Thoracic aorta (tissue), 2 donors: ENCODE measurements around the gene VAMP1. TPM values are rescaled to one million over a fixed set of nuclear protein-coding genes. Genes with fewer than 3 reads are reported as not detected.

Source experiments
- ATAC-seq: fragments of 150-250 bp; one replicate; pipeline ENCODE4 v1.8.0; 2017; ENCODE audit warnings: low read depth; ENCODE audit not compliant: insufficient number of reproducible peaks, low FRiP score
- DNase-seq: peaks from one replicate; pipeline ENCODE4 v3.0.0-alpha.2; 2020; ENCODE audit warnings: low spot score
- H3K27ac ChIP-seq, 2 donors: fragments of 200-600 bp; sonication (generic); 1 replicate in 1 of 2; 2 replicates in 1 of 2; pipeline ENCODE4 v1.5.1; 2016; ENCODE audit warnings: mild to moderate bottlenecking in 2 of 2, moderate library complexity in 2 of 2
- H3K27me3 ChIP-seq: fragments of 200-600 bp; sonication (generic); replicated peaks from 2 replicates; pipeline ENCODE4 v1.6.0; 2016; ENCODE audit warnings: mild to moderate bottlenecking; ENCODE audit not compliant: insufficient read depth
- H3K36me3 ChIP-seq: fragments of 200-600 bp; sonication (generic); one replicate; pipeline ENCODE4 v1.5.1; 2016
- H3K4me1 ChIP-seq, 2 donors: fragments of 200-600 bp; sonication (generic); 1 replicate in 1 of 2; 2 replicates in 1 of 2; pipeline versions ENCODE4 v1.5.1 to v1.6.0; 2016; ENCODE audit warnings: low read depth in 2 of 2, mild to moderate bottlenecking in 1 of 2; ENCODE audit not compliant: control insufficient read depth in 1 of 2
- H3K4me3 ChIP-seq: fragments of 200-600 bp; sonication (generic); 2 replicates; pipeline ENCODE4 v1.5.1; 2016; ENCODE audit warnings: mild to moderate bottlenecking
- H3K9me3 ChIP-seq: fragments of 200-600 bp; sonication (generic); 2 replicates; pipeline ENCODE4 v1.5.1; 2016
- CTCF ChIP-seq: fragments of 200-600 bp; sonication (generic); IDR thresholded peaks from one replicate; pipeline ENCODE4 v1.5.1; 2019; ENCODE audit warnings: antibody characterized with exemption
- total RNA-seq, 2 donors: library from RNA; depleted of rRNA; stranded (reverse); fragments of >200 nt; gene quantifications; one replicate each; pipeline versions ENCODE4 v1.1.0 to v1.2.3, GENCODE V29; 2016

Gene VAMP1
- total RNA-seq, 2 donors from 2014 or later = 24.4 to 29.9 TPM

DNA sequence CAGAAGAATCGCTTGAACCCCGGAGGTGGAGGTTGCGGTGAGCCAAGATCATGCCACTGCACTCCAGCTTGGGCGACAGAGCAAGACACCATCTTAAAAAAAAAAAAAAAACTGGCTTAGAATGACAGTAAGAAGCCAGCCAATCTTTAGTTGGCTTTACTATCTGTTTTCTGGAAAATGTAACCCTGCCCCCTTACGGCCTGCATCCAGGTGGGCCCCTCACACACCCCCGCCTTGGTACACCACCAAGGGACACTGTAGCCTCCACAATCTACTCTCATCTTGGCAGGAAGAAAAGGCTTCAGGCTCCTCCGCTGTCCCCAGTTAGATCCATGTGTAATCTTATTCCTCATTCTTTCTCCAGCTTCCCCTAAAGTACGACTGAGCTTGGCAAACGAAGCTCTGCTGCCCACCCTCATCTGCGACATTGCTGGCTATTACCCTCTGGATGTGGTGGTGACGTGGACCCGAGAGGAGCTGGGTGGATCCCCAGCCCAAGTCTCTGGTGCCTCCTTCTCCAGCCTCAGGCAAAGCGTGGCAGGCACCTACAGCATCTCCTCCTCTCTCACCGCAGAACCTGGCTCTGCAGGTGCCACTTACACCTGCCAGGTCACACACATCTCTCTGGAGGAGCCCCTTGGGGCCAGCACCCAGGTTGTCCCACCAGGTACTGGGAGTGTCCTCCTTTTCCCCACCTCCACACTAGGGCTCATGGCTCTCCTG lies 12.0 kb downstream of the VAMP1 start:
- DNase-seq (no peak), ATAC-seq (no peak)
- Histone ChIP-seq H3K4me1 (peaks cover 0 to 15% of the 10 kb centered on the region in 2 donors), H3K4me3 (no peak overlapping the region), H3K27ac (no peak overlapping the region), H3K36me3 (peaks cover 63% of the 10 kb centered on the region), H3K9me3 (no peaks in the 10 kb centered on the region), H3K27me3 (no peaks in the 10 kb centered on the region)
- no peak for TF ChIP-seq CTCF

DNA sequence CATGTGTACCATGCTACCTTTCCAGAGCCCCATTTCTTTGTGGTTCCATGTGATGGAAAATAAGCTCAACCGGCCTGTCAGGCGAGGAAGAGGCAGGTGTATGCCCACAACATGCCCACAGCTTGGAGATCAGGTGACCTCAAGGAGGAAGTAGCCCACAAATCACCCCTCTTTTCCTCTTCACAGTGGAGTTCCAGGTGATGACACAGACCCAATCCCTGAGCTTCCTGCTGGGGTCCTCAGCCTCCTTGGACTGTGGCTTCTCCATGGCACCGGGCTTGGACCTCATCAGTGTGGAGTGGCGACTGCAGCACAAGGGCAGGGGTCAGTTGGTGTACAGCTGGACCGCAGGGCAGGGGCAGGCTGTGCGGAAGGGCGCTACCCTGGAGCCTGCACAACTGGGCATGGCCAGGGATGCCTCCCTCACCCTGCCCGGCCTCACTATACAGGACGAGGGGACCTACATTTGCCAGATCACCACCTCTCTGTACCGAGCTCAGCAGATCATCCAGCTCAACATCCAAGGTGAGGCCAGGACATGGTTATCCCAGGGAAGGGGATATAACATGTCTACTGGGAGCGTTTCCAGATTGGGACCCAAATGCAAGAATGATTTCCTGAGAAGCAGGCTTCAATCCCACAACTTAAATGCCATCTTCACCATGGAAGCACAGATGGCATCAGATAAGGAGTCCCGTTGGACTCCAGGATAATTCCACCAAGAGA lies 13.1 kb downstream of the VAMP1 start:
- DNase-seq (no peak), ATAC-seq (no peak)
- TF ChIP-seq CTCF = no peak
- H3K27ac ChIP-seq = no peak overlapping the region
- no peak overlapping the region for H3K4me3 ChIP-seq
- peaks cover 55% of the 10 kb centered on the region for H3K36me3 ChIP-seq
- H3K27me3 ChIP-seq = no peaks in the 10 kb centered on the region
- H3K9me3 ChIP-seq = no peaks in the 10 kb centered on the region
- peaks cover 8 to 19% of the 10 kb centered on the region in 2 donors for H3K4me1 ChIP-seq

- TF ChIP-seq CTCF = no peak
- ATAC-seq = no peak
- DNase-seq = no peak
- Histone ChIP-seq H3K9me3 (no peaks in the 10 kb centered on the region), H3K4me3 (peak overlapping the region; percentile 75), H3K36me3 (peaks cover 24% of the 10 kb centered on the region), H3K27ac (peak overlapping the region; percentile 87 to 96), H3K4me1 (peaks cover 17 to 36% of the 10 kb centered on the region in 2 donors), H3K27me3 (no peaks in the 10 kb centered on the region)
Observed at GRCh38 chr12:6452944-6453630, 17.4 kb downstream of the VAMP1 start.

- Histone ChIP-seq H3K4me1 (peaks cover 17 to 36% of the 10 kb centered on the region in 2 donors), H3K36me3 (peaks cover 20% of the 10 kb centered on the region), H3K9me3 (no peaks in the 10 kb centered on the region), H3K27ac (peak overlapping the region; percentile 87 to 96), H3K4me3 (peak overlapping the region; percentile 75), H3K27me3 (no peaks in the 10 kb centered on the region)
- no peak for DNase-seq
- no peak for TF ChIP-seq CTCF
- ATAC-seq = no peak
Observed at GRCh38 chr12:6452245-6452943, 18.1 kb downstream of the VAMP1 start.
